Activated CD4-positive, alpha-beta T cell treated with anti-CD3 and anti-CD28 coated beads for 24 hours (primary cell): ENCODE results near the gene COPZ2.
"Not testable (repeated sequence)": the region's sequence is repeated elsewhere in the genome, so short reads cannot be mapped to it uniquely, and the experiment has no call there.

Experiments
- DNase-seq, 2 donors: peaks; one replicate each; pipeline ENCODE4 v3.0.0-alpha.2; 2020; ENCODE audit warnings: low read depth in 2 of 2

COPZ2 gene

DNA sequence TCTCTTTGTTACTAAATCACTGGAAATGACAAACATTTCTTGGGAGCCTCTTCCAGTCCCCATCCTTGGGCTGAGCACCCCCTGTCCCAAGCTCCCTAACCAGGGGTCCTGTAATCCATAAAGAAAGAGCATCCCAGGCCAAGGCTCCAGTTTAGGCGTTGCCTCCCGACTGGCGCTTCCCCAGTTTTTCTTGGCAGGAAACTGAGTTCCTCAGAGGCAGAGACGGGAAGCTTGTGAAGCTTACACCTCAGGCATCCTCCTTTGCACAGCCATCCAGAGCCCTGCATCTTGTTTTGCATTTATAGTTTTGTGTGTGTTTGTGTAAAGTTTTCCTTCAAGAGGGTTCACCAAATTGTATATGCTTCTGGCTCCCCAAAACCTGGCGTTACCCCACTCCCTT is 7.1 kb downstream of the COPZ2 start:
- no peak for DNase-seq

DNA sequence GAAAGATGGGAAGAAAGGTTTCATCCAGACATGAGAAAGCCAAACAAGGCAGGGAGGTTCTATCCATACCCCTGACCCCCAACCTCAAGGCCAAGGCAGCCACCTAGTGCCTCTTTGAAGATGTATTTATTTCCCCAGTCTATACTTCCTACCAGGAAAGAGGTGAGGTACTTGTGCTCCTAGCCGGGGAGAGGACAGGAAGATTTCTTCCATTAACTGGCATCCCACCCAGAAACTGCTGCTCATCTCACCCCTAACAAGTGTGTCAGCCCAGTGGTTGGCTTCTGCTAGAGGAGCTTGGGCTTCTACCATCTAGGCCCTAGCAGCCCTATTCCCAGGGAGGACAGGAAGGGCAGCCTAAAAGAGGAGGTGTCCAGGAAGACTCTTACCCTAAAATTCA is 8.9 kb downstream of the COPZ2 start:
- no peak for DNase-seq

DNA sequence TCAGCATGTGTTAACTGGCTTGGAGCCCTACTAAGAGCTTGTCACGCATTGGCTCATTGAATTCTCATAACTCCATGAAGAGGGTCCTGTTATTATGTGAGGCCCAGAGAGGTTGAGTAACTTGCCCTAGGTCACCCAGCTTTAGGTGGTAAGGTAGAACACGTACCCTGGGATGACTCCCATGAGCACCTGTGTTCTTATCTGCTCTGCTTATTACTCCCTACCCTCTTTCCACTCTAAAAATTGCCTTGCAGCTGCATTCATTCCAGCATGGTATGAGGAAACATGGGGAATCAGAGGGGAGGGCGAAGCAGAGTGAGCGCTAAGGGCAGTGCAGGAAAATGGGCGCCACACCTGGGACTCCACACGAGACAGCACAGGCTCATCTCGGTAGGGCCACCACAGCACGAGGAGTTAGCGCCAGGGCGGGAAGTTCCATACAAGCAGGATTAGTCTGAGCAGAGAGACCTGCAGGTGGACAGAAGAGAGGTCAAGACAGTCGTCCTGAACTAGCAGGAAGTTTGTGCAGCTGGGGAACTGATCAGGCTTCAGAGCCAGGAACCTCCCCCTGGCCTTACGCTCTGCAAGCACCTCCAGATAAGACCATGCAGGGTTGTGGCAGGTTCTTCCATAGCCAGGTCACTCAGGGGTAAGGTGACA is 10.1 kb downstream of the COPZ2 start:
- no peak for DNase-seq

DNA sequence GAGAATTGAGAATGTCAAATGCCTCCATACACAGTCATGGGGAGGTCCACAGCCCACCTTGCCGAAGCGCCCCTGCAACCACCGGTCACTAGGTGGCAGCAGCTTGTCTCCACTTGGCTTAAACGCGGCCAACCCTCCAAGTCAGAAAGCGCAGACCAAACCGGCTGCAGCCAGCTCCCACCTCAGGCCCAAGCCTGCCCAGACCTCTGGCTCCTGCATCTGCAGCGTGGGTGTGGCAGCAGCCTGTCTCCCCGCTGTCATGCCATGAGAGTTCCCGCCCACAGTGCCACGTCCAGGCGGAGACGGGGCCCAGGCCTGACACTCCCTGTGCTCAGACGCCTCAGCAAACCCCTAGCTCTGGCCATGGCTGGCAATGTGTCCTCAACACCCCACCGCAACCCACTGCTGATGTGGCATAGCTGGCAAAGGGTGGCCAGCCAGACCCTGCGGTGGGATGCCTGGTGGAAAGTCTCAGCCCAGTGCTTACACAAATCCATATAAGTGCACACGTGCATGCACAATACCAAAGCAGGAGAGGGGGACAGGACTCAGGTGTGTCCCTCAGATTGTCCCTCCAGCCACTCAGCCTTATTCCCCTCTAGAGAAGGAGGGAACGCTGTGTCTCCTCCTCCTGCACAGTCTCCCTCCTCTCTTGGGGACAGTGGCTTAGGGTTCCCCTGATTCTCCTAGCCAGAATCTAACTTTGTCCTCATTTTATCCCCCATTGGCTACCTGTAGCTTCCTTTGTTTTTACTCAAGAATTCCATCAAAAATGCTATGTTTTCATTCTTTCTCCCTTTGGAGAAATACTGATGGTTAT is 10.9 kb downstream of the COPZ2 start:
- DNase-seq = peak; percentile 48 to 64

GRCh38 chr17:48025904-48026501 is 11.6 kb downstream of the COPZ2 start:
- no peak for DNase-seq

DNA sequence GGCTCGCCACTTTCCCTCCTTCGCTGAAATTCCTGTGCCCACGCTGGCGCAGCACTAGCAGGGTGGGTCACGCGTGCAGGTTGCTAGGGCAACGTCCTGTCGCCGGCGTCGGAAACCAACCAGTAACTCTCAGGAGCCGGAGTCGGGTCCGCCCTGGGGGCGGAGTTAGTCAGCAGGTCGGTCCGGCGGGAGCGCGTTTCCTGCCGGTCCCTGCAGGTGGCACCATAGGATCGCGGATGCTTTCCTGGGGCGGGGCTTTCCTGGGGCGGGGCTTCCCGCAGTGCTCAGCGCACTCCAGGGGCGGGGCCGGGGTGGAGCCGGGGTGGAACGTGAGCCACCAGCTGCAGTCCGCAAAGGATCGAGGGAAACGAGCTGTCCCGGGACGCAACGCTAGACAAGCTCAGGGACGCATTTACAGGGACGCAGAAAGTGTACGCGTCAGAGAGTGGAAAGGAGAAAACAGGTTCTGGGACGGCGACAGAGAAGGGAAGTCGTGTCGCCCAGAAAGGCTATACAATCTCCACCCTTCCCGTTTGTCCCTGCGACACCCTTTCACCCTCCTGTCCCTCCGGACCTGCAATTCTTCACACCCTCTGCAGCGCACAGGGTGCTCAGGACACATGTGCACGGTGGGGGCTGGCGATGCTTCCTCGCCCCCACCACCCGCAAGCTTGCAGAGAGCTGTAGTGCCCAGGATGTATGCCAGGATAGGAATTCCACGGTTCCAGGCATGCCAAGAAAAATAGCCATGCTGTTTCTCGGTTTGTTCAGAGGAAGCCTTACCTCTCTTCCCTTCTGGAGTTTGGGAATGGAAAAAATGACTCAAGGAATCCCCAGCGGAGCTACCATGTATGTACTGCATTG is 12.3 kb downstream of the COPZ2 start:
- DNase-seq = peak; percentile 98 to 99

DNA sequence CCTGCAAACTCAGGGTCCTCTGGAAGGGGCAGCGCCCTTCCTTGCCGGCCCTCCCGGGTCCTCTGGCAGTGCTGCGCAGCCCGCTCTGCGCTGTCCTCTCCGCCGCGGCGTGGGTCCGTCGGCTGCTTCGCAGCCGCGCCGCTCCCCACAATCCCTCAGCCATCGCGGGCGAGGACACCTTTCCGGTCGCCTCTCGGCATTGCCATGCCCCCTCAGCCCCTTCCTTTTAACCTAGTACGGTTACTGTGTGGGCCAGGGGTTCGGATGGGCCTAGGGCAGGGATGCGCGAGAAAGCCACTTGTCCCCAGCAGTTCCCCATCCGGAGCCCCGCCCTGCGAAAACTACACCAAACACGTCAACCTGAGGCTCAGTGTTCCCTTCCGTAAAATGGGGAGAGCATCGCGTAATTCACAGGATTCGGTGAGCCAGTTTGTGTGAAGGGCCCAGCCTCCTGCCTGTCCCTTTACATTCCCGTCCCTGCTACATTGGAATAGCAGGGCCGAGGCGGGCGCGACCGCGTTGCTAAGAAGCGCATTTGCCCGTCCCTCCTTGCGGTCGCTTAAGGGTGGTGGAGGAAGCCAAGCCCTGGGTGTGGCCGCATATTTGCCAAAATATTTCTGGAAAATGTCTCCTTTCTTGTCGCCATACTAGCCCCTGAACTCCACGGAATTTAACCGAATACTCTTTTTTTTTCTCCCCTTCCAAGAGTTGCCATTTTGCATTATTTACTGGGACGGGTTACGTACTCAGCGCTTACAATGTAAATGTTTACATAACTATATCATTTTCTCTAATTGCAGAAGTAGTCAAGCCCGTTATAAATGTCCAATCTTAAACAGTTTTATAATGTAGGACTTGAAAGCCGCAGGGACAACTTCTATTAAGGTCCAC is 13.2 kb downstream of the COPZ2 start:
- DNase-seq = peak in 1 of 2 donors; percentile 28

GRCh38 chr17:48023400-48024148 is 14.0 kb downstream of the COPZ2 start:
- DNase-seq = peak in 1 of 2 donors; percentile 24

GRCh38 chr17:48022901-48023300 is 14.7 kb downstream of the COPZ2 start:
- DNase-seq = no peak

- DNase-seq = no peak
Observed at GRCh38 chr17:48021934-48022333, 15.7 kb downstream of the COPZ2 start.

DNA sequence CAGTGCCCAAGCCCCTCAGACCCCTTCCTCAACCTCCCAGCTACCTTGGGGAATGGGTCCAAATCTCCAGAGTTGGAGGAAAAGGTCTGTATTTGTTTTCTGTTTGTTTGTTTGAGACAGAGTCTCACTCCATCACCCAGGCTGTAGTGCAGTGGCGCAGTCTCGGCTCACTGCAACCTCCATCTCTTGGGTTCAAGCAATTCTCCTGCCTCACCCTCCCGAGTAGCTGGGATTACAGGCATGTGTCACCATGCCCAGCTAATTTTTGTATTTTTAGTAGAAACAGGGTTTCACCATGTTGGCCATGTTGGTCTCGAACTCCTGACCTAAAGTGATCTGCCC is 19.8 kb downstream of the COPZ2 start:
- not testable (repeated sequence) for DNase-seq

GRCh38 chr17:48016112-48016511 is 21.5 kb downstream of the COPZ2 start:
- no peak for DNase-seq

GRCh38 chr17:48014595-48015111 is 22.9 kb downstream of the COPZ2 start:
- DNase-seq = no peak

DNA sequence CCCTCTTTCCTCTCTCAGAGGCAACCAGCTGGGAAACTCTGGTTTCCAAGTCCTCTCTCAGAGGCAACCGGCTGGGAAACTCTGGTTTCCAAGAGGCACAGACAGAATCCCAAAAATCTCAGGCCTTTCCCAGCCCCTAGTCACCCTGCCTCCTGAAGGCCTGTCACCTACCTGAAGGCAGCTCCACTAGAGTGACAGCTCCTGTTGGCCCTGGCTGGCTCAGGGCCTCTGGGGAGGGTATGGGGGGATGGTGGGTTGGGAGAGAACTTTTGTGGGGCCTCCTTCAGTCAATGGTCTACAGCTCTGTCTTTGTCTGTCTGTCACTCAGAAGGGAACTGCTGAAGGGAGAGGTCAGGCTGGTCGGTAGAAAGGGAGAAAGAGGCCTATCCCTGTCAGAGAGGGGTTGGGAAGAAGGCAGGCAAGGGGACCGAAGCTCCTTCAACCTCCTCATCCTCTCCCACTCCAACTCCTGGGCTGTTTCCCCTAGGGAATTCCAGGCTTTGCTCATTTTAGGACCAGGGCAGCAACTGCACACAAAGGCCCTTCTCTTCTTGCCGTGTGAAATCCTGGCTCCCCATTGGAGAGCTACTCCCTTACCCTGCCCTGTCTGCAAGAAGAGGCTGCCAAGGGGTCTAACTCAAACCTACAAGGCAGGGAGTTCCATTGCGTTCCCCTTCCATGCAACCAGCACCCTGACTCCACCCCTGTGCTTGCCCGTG is 23.6 kb downstream of the COPZ2 start:
- DNase-seq = no peak

DNA sequence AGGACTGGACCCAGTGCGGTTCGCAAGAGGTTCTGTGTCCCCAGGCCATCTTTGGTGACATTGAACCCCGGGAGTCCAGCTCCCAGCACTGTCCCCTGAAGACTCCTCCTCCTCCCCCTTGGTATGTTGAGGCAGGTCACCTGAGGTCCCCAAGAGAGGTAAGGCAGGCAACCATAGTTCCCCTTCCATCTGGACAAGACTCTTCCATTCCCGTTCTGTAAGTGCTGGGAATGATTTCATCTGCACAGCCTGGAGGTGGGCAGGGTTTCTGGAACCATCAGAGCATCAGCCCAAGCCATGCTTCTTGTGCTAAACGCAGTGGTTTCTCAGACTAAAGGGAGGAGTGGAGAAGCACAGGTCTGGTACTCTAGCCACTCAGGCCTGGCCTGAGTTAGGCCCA is 24.9 kb downstream of the COPZ2 start:
- DNase-seq = no peak

GRCh38 chr17:48012151-48012520 is 25.5 kb downstream of the COPZ2 start:
- peak in 1 of 2 donors; percentile 51 for DNase-seq

GRCh38 chr17:48011405-48012150 is 26.0 kb downstream of the COPZ2 start:
- no peak for DNase-seq

DNA sequence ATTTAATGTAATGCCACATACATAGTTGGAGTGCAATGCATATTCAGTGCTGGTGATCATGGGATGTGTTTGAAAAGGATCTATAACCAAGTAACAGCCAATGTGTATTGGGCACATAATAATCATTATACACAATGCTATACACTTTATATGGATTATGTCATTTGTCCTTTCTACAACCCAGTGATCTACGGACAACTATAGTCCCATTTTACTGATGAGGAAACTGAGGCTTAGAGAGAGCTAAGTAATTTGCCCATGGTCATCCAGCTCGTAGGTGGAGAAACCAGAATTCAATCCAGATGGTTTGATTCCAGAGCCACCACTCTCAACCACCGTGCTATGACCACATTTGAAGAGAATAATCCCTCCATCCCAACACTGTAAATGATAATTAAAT is 27.4 kb downstream of the COPZ2 start:
- DNase-seq = no peak
